Endothelial cell of umbilical vein (primary cell): ENCODE data around the gene ANP32E. TPM values are rescaled to one million over a fixed set of nuclear protein-coding genes. Genes with fewer than 3 reads are reported as not detected.

Experiments used
- Bru-seq: library from RNA; stranded (reverse); fragments of 400-500 nt; gene quantifications from one replicate; lab custom pipeline; 2021; lab: Mats Ljungman, UMichigan
- BruChase-seq, 2 experiments: library from RNA; stranded (reverse); fragments of 400-500 nt; gene quantifications; one replicate each; lab custom pipeline; 2021; lab: Mats Ljungman, UMichigan
- BruUV-seq: library from RNA; stranded (reverse); fragments of 400-500 nt; replicated peaks from 2 replicates; lab custom pipeline; 2021; lab: Mats Ljungman, UMichigan
- CTCF ChIA-PET: fragments of 300-600, 350-600 bp; sonication (Branson Sonifier 250); formaldehyde crosslinking; loops from one replicate; lab custom pipeline; 2021; ENCODE audit warnings: antibody characterized with exemption, inconsistent platforms; lab: Charles Lee
- POLR2A ChIA-PET: fragments of 300-600, 350-600 bp; sonication (Branson Sonifier 250); formaldehyde crosslinking; loops from one replicate; lab custom pipeline; 2021; ENCODE audit warnings: antibody characterized with exemption, inconsistent platforms; lab: Charles Lee
- DNase-seq: peaks from one replicate; pipeline ENCODE4 v3.0.0-alpha.2; 2011; ENCODE audit warnings: low read depth, low spot score
- FAIRE-seq: peaks from 2 replicates; lab custom pipeline; 2011; peaks lifted over from hg19 to GRCh38; lab: Jason Lieb, UNC
- H2AFZ ChIP-seq: 2 replicates; pipeline ENCODE4 v1.6.0; 2012; ENCODE audit warnings: low read depth, low read length, control low read depth, inconsistent platforms
- H3K27ac ChIP-seq: 2 replicates; pipeline ENCODE4 v1.5.1; 2011; ENCODE audit warnings: low read depth, mild to moderate bottlenecking, control low read depth, low read length, moderate library complexity; ENCODE audit not compliant: insufficient read depth
- H3K27me3 ChIP-seq, 2 experiments: 2 replicates each; pipeline versions ENCODE4 v1.6.0 to v1.6.1; 2011; ENCODE audit warnings: low read length in 2 of 2, mixed read lengths in 1 of 2; ENCODE audit not compliant: control insufficient read depth in 2 of 2, insufficient read depth in 2 of 2
- H3K36me3 ChIP-seq, 2 experiments: 2 replicates in 1 of 2; 3 replicates in 1 of 2; pipeline ENCODE4 v1.5.1; 2011; ENCODE audit warnings: low read length in 2 of 2, mild to moderate bottlenecking in 1 of 2, moderate library complexity in 1 of 2; ENCODE audit not compliant: control insufficient read depth in 2 of 2, insufficient read depth in 2 of 2; ENCODE audit errors: extremely low read depth in 1 of 2
- H3K4me1 ChIP-seq: 3 replicates; pipeline ENCODE4 v1.5.1; 2011; ENCODE audit warnings: mild to moderate bottlenecking, low read length; ENCODE audit not compliant: control insufficient read depth, insufficient read depth; ENCODE audit errors: extremely low read depth
- H3K4me2 ChIP-seq: 2 replicates; pipeline ENCODE4 v1.6.1; 2011; ENCODE audit warnings: low read length, control low read depth, mixed read lengths; ENCODE audit not compliant: insufficient read depth
- H3K4me3 ChIP-seq, 3 experiments: fragments of 200-600 bp in 1 of 3; sonication (generic), shearing (Covaris generic) in 1 of 3; replicated peaks in 1 of 3; 2 replicates each; pipeline ENCODE4 v1.5.1; 2011 to 2016; ENCODE audit warnings: control low read depth in 3 of 3, low read length in 3 of 3, mild to moderate bottlenecking in 2 of 3, inconsistent platforms in 1 of 3, low read depth in 1 of 3, moderate library complexity in 1 of 3; ENCODE audit not compliant: insufficient read depth in 1 of 3
- H3K79me2 ChIP-seq: 2 replicates; pipeline ENCODE4 v1.6.0; 2012; ENCODE audit warnings: low read length, inconsistent platforms; ENCODE audit not compliant: control insufficient read depth, insufficient read depth
- H3K9ac ChIP-seq: replicated peaks from 2 replicates; pipeline ENCODE3; 2011; ENCODE audit warnings: low read length, control low read depth; ENCODE audit not compliant: insufficient read depth; ENCODE audit errors: extremely low read depth
- H3K9me1 ChIP-seq: replicated peaks from 3 replicates; pipeline ENCODE4 v1.6.0; 2011; ENCODE audit warnings: mild to moderate bottlenecking, low read length; ENCODE audit not compliant: control insufficient read depth, insufficient read depth; ENCODE audit errors: extremely low read depth
- H3K9me3 ChIP-seq: replicated peaks from 2 replicates; pipeline ENCODE4 v1.5.1; 2012; ENCODE audit warnings: low read length, inconsistent platforms; ENCODE audit not compliant: control insufficient read depth, insufficient read depth
- H4K20me1 ChIP-seq: replicated peaks from 2 replicates; pipeline ENCODE3; 2011; ENCODE audit warnings: mild to moderate bottlenecking, low read length; ENCODE audit not compliant: control insufficient read depth, insufficient read depth; ENCODE audit errors: extremely low read depth
- FOS ChIP-seq: IDR thresholded peaks from 2 replicates; pipeline ENCODE4 v1.6.1; 2011; ENCODE audit warnings: mild to moderate bottlenecking, low read length, moderate library complexity, borderline replicate concordance; ENCODE audit not compliant: insufficient read depth
- GATA2 ChIP-seq: IDR thresholded peaks from 2 replicates; pipeline ENCODE4 v1.7.0; 2011; ENCODE audit warnings: low read depth, mild to moderate bottlenecking, moderate library complexity, mixed read lengths, low read length; ENCODE audit not compliant: insufficient read length, insufficient read depth
- JUN ChIP-seq: IDR thresholded peaks from 2 replicates; pipeline ENCODE4 v1.6.1; 2011; ENCODE audit warnings: borderline replicate concordance, low read depth; ENCODE audit not compliant: insufficient read length, insufficient read depth
- MYC ChIP-seq: IDR thresholded peaks from one replicate; pipeline ENCODE4 v1.6.1; 2011; ENCODE audit warnings: mild to moderate bottlenecking, low read depth, low read length
- POLR2A ChIP-seq: IDR thresholded peaks from 2 replicates; pipeline ENCODE4 v1.6.1; 2012; ENCODE audit warnings: low read depth, mild to moderate bottlenecking, control low read depth, low read length
- POLR2AphosphoS5 ChIP-seq: IDR thresholded peaks from 2 replicates; pipeline ENCODE4 v1.6.1; 2012; ENCODE audit warnings: low read depth, mild to moderate bottlenecking, control low read depth, low read length, moderate library complexity; ENCODE audit not compliant: insufficient read depth
- dilution Hi-C: fragments of 300-500 bp; cut with MboI; formaldehyde crosslinking; loops from one replicate; pipeline ENCODE4 v1.15.0; 2019; ENCODE audit warnings: low sequenced_read_pairs; ENCODE audit not compliant: extremely low pct_ligation_motif_present
- intact Hi-C: fragments of 100-400 bp; cut with micrococcal nuclease; formaldehyde crosslinking; loops from one replicate; pipeline ENCODE4 v1.10.0; 2022
- long read RNA-seq: library from polyadenylated mRNA; stranded (forward); transcript quantifications from one replicate; pipeline ENCODE4 v2.0.0, GENCODE V29; 2021
- polyA minus RNA-seq, 3 experiments: library from RNA; depleted of rRNA, polyadenylated mRNA; stranded (reverse); fragments of >200 nt; gene quantifications; 1 replicate in 1 of 3; 2 replicates in 2 of 3; pipeline ENCODE4 v1.2.3, GENCODE V29; 2011
- polyA plus RNA-seq, 4 experiments: library from polyadenylated mRNA; depleted of rRNA in 3 of 4; stranded (reverse) in 3 of 4; unstranded in 1 of 4; fragments of >200 nt; gene quantifications; 2 replicates each; pipeline versions ENCODE4 v1.2.1 to v1.2.3, GENCODE V29; 2011 to 2012; ENCODE audit warnings: missing spikeins in 1 of 4
- total RNA-seq: library from RNA; stranded (reverse); gene quantifications from 2 replicates; pipeline ENCODE4 v1.2.3, GENCODE V29; 2021
- TF ChIP-seq, protein P1 (sequence below): IDR thresholded peaks from 2 replicates; pipeline ENCODE4 v1.6.1; 2011; ENCODE audit not compliant: insufficient read depth, insufficient read length
- TF ChIP-seq, protein P2 (sequence below), 2 donors: IDR thresholded peaks; 1 replicate in 1 of 2; 2 replicates in 1 of 2; pipeline ENCODE4 v1.5.1; 2011; ENCODE audit warnings: low read length in 2 of 2, mild to moderate bottlenecking in 2 of 2, moderate library complexity in 2 of 2, control low read depth in 1 of 2, inconsistent platforms in 1 of 2, low read depth in 1 of 2; ENCODE audit not compliant: insufficient read depth in 1 of 2; ENCODE audit errors: extremely low read depth in 1 of 2

The ANP32E gene
- total RNA-seq (53.4 and 57.9 TPM in 2 replicates), polyA plus RNA-seq (3.9 and 6.8 TPM in 2 replicates), polyA minus RNA-seq (24.6 and 25.3 TPM in 2 replicates), Bru-seq, nascent RNA (percentile 80 among the genes with signal in this experiment), BruChase-seq, experiment 1, labeled RNA remaining after a 6-hour chase (percentile 97 among the genes with signal in this experiment), BruChase-seq, experiment 2, labeled RNA remaining after a 2-hour chase (percentile 90 among the genes with signal in this experiment)
- 10.6 and 11.9 TPM in 2 replicates for polyA plus RNA-seq (2011; cell fraction: cytosol; rRNA removed)
- polyA plus RNA-seq (2011; cell fraction: nucleus; rRNA removed): 3.5 and 7.1 TPM in 2 replicates
- 31.5 and 53.0 TPM in 2 replicates for polyA plus RNA-seq (2012)
- 17.1 TPM for polyA minus RNA-seq (2011; cell fraction: cytosol; rRNA and poly(A)+ RNA removed)
- polyA minus RNA-seq (2011; cell fraction: nucleus; rRNA and poly(A)+ RNA removed): 5.6 and 6.0 TPM in 2 replicates
- long read RNA-seq, transcript ANP32E-208 (7 exons, 3,451 nt): major isoform, 142 of 192 reads
- long read RNA-seq, partial matches to known transcripts: 6 of 192 reads
- long read RNA-seq, other reads (novel, unspliced or antisense): 43 of 192 reads

DNA sequence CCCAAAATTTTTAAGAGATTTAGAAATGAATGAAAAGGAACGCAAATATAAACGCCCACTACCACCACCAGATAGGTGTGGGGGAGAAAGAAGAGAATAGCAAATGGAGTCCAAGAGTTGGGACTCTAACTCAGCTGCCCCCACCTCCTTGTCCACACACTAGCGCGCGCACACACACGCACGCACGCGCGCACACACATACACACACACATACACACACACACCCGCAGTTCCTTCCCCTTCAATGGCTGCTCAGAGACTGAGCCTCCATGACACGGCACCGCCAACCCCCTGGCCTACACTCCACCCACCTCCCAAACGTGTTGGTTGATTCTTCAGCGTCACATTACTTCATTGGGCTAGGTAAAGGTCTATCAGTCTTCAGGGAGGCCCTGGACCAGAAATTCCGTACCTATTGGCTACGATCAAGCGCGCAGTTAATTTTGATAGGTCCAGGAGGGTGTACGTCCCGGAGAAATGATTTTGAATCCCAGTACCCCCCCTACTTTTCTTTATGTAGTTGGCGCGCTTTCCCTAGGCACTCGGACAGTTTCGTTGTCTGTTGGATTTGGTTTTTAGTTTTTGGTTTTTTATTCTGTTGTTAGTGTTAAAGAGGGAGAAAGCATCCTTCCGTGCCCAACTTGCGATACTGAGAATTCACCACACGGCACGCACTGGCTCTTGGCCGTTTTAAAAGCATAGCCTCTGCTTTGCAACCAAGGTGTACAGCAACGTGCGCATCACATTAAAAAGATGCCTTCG lies at the start of gene ANP32E:
TSS of gene ANP32E (minus strand) at position 261 of the 762 bp plus-strand sequence. CDS start 326 bp downstream, outside the sequence.
- intact Hi-C loops (loop anchor here (1.0 to 10.0 kb wide), 4 partner anchors 33 to 959 kb away; partner anchors contain the start of genes APH1A, PIP5K1A and VPS72), dilution Hi-C loops (no loop called here)
- peak; percentile 99 for DNase-seq
- peak; percentile 98 for FAIRE-seq
- H4K20me1 ChIP-seq: no peaks in the 10 kb centered on the region
- H3K4me1 ChIP-seq: peaks cover 11% of the 10 kb centered on the region
- peaks cover 38% of the 10 kb centered on the region for H3K79me2 ChIP-seq
- H3K4me3 ChIP-seq: peak within 1 kb of the TSS; percentile 72 to 95 (median 86)
- peak within 1 kb of the TSS; percentile 91 for H3K9ac ChIP-seq
- H3K27ac ChIP-seq: peak within 1 kb of the TSS; percentile 61
- no peaks in the 10 kb centered on the region for H3K9me3 ChIP-seq
- no peaks in the 10 kb centered on the region for H3K36me3 ChIP-seq
- TF ChIP-seq, protein P1, sequence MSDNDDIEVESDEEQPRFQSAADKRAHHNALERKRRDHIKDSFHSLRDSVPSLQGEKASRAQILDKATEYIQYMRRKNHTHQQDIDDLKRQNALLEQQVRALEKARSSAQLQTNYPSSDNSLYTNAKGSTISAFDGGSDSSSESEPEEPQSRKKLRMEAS: peak; percentile 38
- TF ChIP-seq POLR2A: peak; percentile 98
- no peak for TF ChIP-seq GATA2
- no peak for TF ChIP-seq MYC
- no peak for TF ChIP-seq JUN
- TF ChIP-seq FOS: no peak
- TF ChIP-seq POLR2AphosphoS5: peak; percentile 93
- TF ChIP-seq, protein P2, sequence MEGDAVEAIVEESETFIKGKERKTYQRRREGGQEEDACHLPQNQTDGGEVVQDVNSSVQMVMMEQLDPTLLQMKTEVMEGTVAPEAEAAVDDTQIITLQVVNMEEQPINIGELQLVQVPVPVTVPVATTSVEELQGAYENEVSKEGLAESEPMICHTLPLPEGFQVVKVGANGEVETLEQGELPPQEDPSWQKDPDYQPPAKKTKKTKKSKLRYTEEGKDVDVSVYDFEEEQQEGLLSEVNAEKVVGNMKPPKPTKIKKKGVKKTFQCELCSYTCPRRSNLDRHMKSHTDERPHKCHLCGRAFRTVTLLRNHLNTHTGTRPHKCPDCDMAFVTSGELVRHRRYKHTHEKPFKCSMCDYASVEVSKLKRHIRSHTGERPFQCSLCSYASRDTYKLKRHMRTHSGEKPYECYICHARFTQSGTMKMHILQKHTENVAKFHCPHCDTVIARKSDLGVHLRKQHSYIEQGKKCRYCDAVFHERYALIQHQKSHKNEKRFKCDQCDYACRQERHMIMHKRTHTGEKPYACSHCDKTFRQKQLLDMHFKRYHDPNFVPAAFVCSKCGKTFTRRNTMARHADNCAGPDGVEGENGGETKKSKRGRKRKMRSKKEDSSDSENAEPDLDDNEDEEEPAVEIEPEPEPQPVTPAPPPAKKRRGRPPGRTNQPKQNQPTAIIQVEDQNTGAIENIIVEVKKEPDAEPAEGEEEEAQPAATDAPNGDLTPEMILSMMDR (IDR thresholded peaks at IDR 0.05; ENCODE audit: extremely low read depth in 1 of 2, insufficient read depth in 1 of 2, low read depth in 1 of 2, low read length in 2 of 2): no peak
- no peaks in the 10 kb centered on the region for H3K9me1 ChIP-seq
- no peaks in the 10 kb centered on the region for H3K27me3 ChIP-seq
- peak within 1 kb of the TSS; percentile 96 for H3K4me2 ChIP-seq
- TSS peak; percentile 64 for BruUV-seq
- ChIA-PET POLR2A (no interaction called here), CTCF (interaction anchor here (1.1 to 1.2 kb wide), 2 partner anchors 45 to 49 kb away, joined by 3 to 5 read pairs; no protein-coding TSS in a partner anchor)
- H2AFZ ChIP-seq: peak within 1 kb of the TSS; percentile 91
